Breast epithelium (tissue), 3 donors: ENCODE measurements around the gene CPT1C.

Experiments
- POLR2A ChIP-seq: fragments of 450-650 bp; IDR thresholded peaks from one replicate; pipeline ENCODE4 v1.6.1; 2016; ENCODE audit warnings: antibody characterized with exemption, mild to moderate bottlenecking, moderate library complexity
- TF ChIP-seq, protein P1 (sequence below), 3 donors: fragments of 450-650 bp; IDR thresholded peaks; one replicate each; pipeline ENCODE4 v1.5.1; 2016 to 2017; ENCODE audit warnings: antibody characterized with exemption in 3 of 3, mild to moderate bottlenecking in 3 of 3, moderate library complexity in 3 of 3

DNA sequence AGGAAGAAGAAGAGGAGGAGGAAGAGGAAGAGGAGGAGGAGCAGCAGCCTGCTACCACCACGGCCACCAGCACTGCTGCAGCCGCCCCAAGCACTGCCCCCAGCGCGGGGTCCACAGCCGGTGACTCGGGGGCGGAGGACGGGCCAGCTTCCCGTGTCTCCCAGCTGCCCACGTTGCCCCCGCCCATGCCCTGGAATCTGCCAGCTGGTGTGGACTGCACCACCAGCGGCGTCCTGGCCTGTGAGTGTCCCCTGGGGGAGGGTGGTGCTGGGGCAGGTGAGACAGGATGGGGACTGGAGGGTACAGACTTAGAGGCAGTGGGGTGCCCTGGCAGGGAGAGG, 37.5 kb upstream of the CPT1C start:
- TF ChIP-seq, protein P1, sequence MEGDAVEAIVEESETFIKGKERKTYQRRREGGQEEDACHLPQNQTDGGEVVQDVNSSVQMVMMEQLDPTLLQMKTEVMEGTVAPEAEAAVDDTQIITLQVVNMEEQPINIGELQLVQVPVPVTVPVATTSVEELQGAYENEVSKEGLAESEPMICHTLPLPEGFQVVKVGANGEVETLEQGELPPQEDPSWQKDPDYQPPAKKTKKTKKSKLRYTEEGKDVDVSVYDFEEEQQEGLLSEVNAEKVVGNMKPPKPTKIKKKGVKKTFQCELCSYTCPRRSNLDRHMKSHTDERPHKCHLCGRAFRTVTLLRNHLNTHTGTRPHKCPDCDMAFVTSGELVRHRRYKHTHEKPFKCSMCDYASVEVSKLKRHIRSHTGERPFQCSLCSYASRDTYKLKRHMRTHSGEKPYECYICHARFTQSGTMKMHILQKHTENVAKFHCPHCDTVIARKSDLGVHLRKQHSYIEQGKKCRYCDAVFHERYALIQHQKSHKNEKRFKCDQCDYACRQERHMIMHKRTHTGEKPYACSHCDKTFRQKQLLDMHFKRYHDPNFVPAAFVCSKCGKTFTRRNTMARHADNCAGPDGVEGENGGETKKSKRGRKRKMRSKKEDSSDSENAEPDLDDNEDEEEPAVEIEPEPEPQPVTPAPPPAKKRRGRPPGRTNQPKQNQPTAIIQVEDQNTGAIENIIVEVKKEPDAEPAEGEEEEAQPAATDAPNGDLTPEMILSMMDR (IDR thresholded peaks at IDR 0.05): no peak
- no peak for TF ChIP-seq POLR2A
